IPS-18a (cell line): Measurements from ENCODE around the gene PSMD3.

Experiments used
- H3K27ac ChIP-seq: one replicate; pipeline ENCODE4 v1.5.1; 2013; ENCODE audit warnings: low read length
- H3K27me3 ChIP-seq: one replicate; pipeline ENCODE4 v1.6.1; 2013; ENCODE audit warnings: mild to moderate bottlenecking, low read length; ENCODE audit not compliant: control insufficient read depth, insufficient read depth
- H3K36me3 ChIP-seq: one replicate; pipeline ENCODE4 v1.6.1; 2013; ENCODE audit warnings: low read depth, low read length; ENCODE audit not compliant: control insufficient read depth
- H3K4me1 ChIP-seq: one replicate; pipeline ENCODE4 v1.6.1; 2013; ENCODE audit warnings: low read depth, low read length; ENCODE audit not compliant: control insufficient read depth
- H3K4me3 ChIP-seq: one replicate; pipeline ENCODE4 v1.5.1; 2013; ENCODE audit warnings: low read length
- H3K9ac ChIP-seq: one replicate; pipeline ENCODE4 v1.6.1; 2013; ENCODE audit warnings: mild to moderate bottlenecking, low read length, moderate library complexity
- H3K9me3 ChIP-seq: one replicate; pipeline ENCODE4 v1.6.1; 2013; ENCODE audit warnings: low read depth, low read length; ENCODE audit not compliant: control insufficient read depth

Gene PSMD3

DNA sequence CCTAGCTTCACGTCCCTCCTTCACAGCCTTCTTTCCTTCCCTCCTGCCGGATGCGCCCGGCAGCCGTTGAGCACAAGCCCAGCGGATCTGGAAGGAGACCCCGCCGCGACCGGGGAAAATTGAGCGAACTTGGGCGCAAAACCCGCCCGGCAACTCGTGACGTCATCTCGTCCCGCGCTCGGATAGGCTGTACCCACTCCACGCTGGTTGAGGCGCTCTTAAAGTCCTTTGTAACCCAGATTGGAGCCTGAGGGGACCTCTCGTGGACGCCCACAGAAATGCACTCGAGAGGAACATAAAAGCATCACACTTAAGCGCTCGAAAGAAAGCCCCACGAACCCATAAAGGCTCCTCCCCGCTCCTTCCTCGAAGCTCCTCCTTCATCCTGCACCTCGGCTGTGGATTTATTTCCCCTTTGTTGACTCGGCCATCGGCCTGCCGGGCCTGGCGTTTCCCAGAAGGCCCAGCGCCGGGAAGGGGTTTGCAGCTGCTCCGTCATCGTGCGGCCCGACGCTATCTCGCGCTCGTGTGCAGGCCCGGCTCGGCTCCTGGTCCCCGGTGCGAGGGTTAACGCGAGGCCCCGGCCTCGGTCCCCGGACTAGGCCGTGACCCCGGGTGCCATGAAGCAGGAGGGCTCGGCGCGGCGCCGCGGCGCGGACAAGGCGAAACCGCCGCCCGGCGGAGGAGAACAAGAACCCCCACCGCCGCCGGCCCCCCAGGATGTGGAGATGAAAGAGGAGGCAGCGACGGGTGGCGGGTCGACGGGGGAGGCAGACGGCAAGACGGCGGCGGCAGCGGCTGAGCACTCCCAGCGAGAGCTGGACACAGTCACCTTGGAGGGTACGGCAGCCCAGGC, at the start of gene PSMD3:
TSS of gene PSMD3 (plus strand) at position 457 of the 856 bp plus-strand sequence. CDS start at position 621, 164 bp downstream.
- Histone ChIP-seq H3K4me3 (peak within 1 kb of the TSS; percentile 97), H3K9me3 (no peaks in the 10 kb centered on the region), H3K9ac (peak within 1 kb of the TSS; percentile 89)

GRCh38 chr17:39933912-39934311, 46.7 kb upstream of the PSMD3 start:
- H3K27me3 ChIP-seq, result no peaks in the 10 kb centered on the region
- no peak overlapping the region for H3K4me3 ChIP-seq
- H3K9ac ChIP-seq, result no peak overlapping the region
- H3K4me1 ChIP-seq, result peaks cover 6% of the 10 kb centered on the region
- H3K27ac ChIP-seq, result no peak overlapping the region
- H3K9me3 ChIP-seq, result no peaks in the 10 kb centered on the region
- H3K36me3 ChIP-seq, result no peaks in the 10 kb centered on the region

More for the DNA sequence above, at the start of gene PSMD3:
- Histone ChIP-seq H3K27me3 (peaks cover 6% of the 10 kb centered on the region), H3K36me3 (peaks cover 15% of the 10 kb centered on the region), H3K27ac (peak within 1 kb of the TSS; percentile 77), H3K4me1 (peaks cover 9% of the 10 kb centered on the region)

- Histone ChIP-seq H3K4me3 (no peak overlapping the region), H3K9ac (no peak overlapping the region), H3K4me1 (peaks cover 6% of the 10 kb centered on the region)
Measured at GRCh38 chr17:39934324-39934723, 46.3 kb upstream of the PSMD3 start.

GRCh38 chr17:39935909-39936308, 44.7 kb upstream of the PSMD3 start:
- Histone ChIP-seq H3K27me3 (no peaks in the 10 kb centered on the region), H3K9ac (no peak overlapping the region), H3K27ac (no peak overlapping the region), H3K4me1 (peaks cover 6% of the 10 kb centered on the region), H3K9me3 (no peaks in the 10 kb centered on the region), H3K36me3 (no peaks in the 10 kb centered on the region), H3K4me3 (no peak overlapping the region)

More at GRCh38 chr17:39934324-39934723, 46.3 kb upstream of the PSMD3 start:
- no peak overlapping the region for H3K27ac ChIP-seq
- H3K36me3 ChIP-seq, result no peaks in the 10 kb centered on the region
- no peaks in the 10 kb centered on the region for H3K27me3 ChIP-seq
- no peaks in the 10 kb centered on the region for H3K9me3 ChIP-seq

GRCh38 chr17:39937447-39937846, 43.2 kb upstream of the PSMD3 start:
- peaks cover 6% of the 10 kb centered on the region for H3K4me1 ChIP-seq
- no peaks in the 10 kb centered on the region for H3K36me3 ChIP-seq
- no peak overlapping the region for H3K4me3 ChIP-seq
- no peak overlapping the region for H3K9ac ChIP-seq
- H3K9me3 ChIP-seq, result no peaks in the 10 kb centered on the region
- H3K27me3 ChIP-seq, result no peaks in the 10 kb centered on the region
- no peak overlapping the region for H3K27ac ChIP-seq

GRCh38 chr17:39938140-39938869, 42.3 kb upstream of the PSMD3 start:
- Histone ChIP-seq H3K4me1 (peaks cover 6% of the 10 kb centered on the region), H3K9ac (no peak overlapping the region), H3K36me3 (no peaks in the 10 kb centered on the region), H3K27ac (no peak overlapping the region), H3K27me3 (no peaks in the 10 kb centered on the region), H3K4me3 (no peak overlapping the region), H3K9me3 (no peaks in the 10 kb centered on the region)

DNA sequence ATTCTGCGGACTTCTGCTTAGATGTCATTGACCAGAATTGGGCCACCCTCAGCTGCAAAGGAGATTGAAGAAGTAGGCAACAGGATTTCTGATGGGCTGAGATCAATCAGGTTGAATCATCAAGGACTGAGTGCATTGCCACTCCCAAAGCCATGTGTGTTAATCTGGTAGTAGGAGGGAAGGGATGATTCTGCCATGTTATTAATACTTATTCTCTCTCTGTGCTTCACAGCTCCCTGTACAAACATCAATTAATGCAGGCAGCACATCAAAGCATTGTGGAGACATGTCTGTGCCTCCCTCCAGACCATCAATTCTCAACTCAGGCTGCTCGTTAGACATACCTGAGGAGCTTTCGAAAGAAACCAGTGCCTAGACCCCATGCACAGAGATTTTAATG, 41.5 kb upstream of the PSMD3 start:
- Histone ChIP-seq H3K9ac (no peak overlapping the region), H3K9me3 (no peaks in the 10 kb centered on the region), H3K36me3 (no peaks in the 10 kb centered on the region), H3K27ac (no peak overlapping the region), H3K4me3 (no peak overlapping the region), H3K27me3 (no peaks in the 10 kb centered on the region), H3K4me1 (peaks cover 2% of the 10 kb centered on the region)

GRCh38 chr17:39939588-39940419, 40.8 kb upstream of the PSMD3 start:
- Histone ChIP-seq H3K4me3 (no peak overlapping the region), H3K27ac (no peak overlapping the region), H3K9ac (no peak overlapping the region), H3K9me3 (no peaks in the 10 kb centered on the region), H3K27me3 (no peaks in the 10 kb centered on the region), H3K36me3 (no peaks in the 10 kb centered on the region), H3K4me1 (no peaks in the 10 kb centered on the region)

GRCh38 chr17:39943702-39944392, 36.8 kb upstream of the PSMD3 start:
- Histone ChIP-seq H3K4me3 (no peak overlapping the region), H3K36me3 (no peaks in the 10 kb centered on the region), H3K27me3 (no peaks in the 10 kb centered on the region), H3K9me3 (no peaks in the 10 kb centered on the region), H3K9ac (no peak overlapping the region), H3K27ac (no peak overlapping the region), H3K4me1 (no peaks in the 10 kb centered on the region)

- no peaks in the 10 kb centered on the region for H3K9me3 ChIP-seq
- H3K4me1 ChIP-seq, result no peaks in the 10 kb centered on the region
- H3K9ac ChIP-seq, result no peak overlapping the region
Measured at GRCh38 chr17:39944393-39944711, 36.3 kb upstream of the PSMD3 start.

More at GRCh38 chr17:39944393-39944711, 36.3 kb upstream of the PSMD3 start:
- H3K4me3 ChIP-seq, result no peak overlapping the region
- no peaks in the 10 kb centered on the region for H3K36me3 ChIP-seq
- H3K27ac ChIP-seq, result no peak overlapping the region
- H3K27me3 ChIP-seq, result no peaks in the 10 kb centered on the region
